A204.1 (cell line): ENCODE data around the gene EPHB1.
"Not testable (repeated sequence)": the region's sequence is repeated elsewhere in the genome, so short reads cannot be mapped to it uniquely, and the experiment has no call there.

Experiments used
- FAIRE-seq: peaks from 2 replicates; lab custom pipeline; 2012; peaks lifted over from hg19 to GRCh38; lab: Jason Lieb, UNC

Gene EPHB1

DNA sequence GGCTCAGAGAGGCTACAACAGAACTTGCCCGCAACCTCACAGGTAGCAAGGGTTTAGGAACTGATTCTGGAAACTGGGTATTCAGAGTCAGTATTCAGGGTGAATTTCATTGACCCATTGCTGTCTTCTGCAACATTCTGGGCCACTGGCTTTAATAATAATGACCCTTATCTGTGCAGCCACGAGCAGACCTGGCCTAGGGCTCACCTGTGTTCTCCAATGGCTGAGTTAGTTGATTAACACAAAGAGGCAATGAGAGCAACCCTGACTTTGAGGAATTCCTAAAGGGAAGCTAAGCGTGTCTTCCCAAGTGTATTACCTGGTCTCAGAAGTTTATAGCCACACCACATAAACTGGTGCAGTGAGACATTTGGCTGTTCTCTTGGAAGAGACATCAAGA is 289.9 kb downstream of the EPHB1 start:
- no peak for FAIRE-seq

GRCh38 chr3:135085652-135086436 is 290.8 kb downstream of the EPHB1 start:
- FAIRE-seq: no peak

DNA sequence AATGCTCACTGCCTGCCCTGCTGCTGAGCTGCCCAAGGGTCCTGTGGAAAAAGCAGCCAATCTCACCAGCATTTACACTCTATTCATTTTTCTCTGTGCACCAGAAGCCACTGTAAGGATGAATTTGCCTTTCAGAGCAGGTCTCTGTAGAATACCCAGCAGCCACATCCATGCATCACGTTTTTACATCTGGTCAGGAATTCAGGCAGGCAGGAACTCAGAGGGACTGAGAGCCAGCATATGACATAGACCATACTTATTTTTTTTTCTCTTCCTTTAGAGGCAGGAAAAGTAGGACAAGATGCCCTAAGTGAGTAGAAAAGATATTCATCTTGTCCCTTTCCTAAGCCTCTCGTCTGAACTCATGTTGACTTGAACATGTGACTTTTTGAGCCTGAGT is 292.7 kb downstream of the EPHB1 start:
- FAIRE-seq: no peak

GRCh38 chr3:135089451-135089850 is 294.4 kb downstream of the EPHB1 start:
- FAIRE-seq: no peak

GRCh38 chr3:135090020-135090717 is 295.1 kb downstream of the EPHB1 start:
- FAIRE-seq: no peak

DNA sequence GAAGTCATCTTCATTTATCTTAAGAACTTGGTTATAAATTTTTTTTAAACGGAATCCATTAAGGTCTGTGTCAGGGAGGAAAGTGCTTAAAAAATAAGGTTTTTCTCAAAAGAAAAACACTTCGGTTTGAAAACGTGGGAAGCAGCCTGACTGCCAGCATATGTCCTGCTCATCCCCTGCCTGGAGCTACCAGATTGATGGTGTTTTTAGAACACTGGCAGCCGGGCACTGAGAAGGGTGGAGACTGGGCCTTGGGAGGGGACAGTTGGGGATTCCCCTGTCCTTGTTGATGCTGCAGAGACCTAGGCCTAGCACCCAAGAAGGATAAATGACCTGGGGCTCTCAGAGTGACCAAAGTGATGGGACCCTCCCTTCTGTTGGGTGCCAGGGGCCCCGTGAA is 296.9 kb downstream of the EPHB1 start:
- FAIRE-seq: no peak

GRCh38 chr3:135093121-135093520 is 298.1 kb downstream of the EPHB1 start:
- no peak for FAIRE-seq

DNA sequence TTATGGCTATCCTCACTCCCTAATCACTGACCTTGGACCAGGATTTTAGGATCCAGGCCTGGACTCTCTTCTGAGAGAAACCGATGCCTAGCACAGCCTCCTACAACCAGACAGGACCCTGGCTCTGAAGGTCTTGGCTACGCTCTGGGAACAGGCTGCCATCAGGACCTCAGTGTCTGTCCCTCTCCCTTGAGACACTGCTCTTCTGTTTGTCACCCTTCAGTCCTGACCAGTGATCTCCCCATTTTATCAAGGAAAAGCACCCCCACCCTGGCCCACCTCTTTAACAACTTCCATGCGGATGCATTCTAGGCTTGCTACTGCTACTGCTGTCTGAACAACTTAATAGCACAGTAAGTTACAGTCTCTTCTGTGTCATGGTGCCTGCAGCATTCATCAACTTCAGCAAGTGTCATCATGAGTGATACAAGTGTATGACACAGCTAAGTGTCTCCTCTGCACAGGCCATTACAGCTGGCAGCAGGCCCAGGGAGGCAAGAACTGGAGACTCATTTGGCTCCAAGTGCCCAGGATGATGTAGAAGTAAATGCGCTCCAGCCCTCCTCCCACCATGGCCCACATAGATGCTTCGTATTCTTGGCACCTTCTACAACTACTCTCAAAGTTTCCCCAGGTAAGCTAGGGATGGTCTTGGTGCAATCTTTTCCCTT is 302.4 kb downstream of the EPHB1 start:
- no peak for FAIRE-seq

DNA sequence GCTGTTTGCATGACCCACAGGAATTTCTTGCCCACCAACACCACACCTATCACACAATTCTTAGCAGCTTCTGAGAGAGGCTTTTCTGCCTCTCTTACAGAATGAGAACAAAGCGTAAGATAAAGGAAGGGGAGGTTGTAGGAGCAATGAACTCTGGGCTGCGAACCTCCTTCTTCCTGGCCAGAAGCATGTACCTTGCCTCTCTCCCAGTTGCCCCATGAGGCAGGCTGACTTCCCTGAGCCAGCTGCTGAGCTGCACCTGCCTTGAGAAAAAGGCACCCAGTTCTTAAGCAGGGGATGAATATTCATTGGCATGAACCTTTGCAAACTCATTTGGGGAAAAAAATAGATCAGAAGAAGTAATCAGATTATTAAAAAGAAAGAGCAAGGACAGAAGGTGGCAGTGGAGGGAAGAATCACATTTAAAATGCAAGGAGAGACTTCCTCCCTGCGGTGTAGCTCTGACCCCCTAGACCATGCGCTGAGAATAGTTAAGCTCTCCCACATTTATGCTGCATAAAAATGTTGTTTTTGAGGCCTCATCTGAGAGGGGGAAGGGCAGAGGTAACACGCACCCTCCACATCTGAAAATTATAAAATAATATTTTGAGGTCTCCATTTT is 304.8 kb downstream of the EPHB1 start:
- FAIRE-seq: no peak

- no peak for FAIRE-seq
Observed at GRCh38 chr3:135100366-135100765, 305.3 kb downstream of the EPHB1 start.

DNA sequence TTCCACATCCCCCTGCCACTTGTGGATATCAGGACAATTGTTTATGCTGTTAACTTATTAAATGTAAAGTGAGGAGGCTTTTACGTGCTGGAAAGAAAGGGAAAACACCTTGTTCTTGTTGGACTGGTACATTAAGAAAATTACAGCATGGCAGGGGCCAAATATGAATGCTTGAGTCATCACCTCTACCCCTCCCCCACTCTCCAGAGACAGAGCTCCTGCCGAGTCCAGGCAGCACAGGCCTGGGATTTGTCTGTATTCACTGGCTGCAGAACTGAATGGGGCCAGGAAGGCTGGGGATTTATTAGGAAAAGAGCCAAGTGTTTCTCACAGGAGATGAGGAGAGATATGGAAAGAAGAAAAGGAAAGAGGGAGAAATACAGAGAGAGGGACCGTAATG is 308.9 kb downstream of the EPHB1 start:
- FAIRE-seq: no peak

GRCh38 chr3:135106445-135106844 is 311.4 kb downstream of the EPHB1 start:
- no peak for FAIRE-seq

DNA sequence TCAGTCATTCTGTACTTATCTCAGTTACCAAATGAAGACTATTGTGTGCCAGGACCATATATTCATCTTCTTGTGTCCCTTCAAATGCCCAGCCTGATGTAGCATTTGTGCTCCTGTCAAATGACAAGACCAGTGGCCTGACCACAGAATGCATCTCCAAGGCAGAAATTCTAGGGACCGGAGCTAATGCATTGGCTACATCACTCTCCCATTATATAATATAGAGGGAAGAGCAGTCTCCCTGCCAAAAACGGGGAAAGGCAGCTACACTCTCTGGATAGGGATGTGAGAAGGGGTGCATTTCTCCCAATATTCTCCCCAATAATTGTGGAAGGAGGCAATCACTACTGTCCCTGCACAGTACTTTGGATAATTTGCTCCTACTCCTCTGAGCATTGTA is 312.0 kb downstream of the EPHB1 start:
- no peak for FAIRE-seq

DNA sequence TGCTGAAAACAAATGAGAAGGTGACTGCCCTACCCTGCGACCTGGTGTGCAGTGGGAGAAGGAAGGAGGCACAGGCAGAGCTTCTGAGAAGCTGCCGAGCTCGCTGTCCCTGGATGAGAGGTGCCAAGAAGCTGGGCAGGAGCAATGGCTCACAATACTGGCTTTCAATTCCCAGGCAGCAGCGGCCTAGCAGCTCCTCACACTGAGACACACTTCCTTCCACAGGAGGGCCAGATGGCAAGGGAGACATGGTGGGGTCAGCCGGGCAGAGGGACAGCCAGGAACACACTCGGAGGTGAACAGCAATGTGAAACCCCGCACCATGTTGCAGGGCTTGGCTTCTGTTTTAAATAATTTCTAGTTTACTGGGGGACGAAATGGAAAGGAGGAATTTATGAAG is 314.6 kb downstream of the EPHB1 start:
- FAIRE-seq: no peak

DNA sequence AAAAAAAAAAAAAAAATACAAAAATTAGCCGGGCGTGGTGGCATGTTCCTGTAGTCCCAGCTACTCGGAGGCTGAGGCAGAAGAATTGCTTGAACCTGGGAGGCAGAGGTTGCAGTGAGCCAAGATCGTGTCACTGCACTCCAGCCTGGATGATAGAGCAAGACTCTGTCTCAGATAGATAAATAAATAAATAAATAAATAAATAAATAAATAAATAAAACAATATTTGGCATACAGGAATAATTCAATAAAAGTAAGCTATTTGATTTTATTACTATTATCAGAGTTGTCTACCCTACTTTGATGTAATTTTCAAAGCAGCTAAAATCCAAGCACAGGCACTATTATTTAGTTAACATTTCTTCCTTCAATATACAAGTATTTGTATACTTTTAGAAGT is 319.5 kb downstream of the EPHB1 start:
- not testable (repeated sequence) for FAIRE-seq

DNA sequence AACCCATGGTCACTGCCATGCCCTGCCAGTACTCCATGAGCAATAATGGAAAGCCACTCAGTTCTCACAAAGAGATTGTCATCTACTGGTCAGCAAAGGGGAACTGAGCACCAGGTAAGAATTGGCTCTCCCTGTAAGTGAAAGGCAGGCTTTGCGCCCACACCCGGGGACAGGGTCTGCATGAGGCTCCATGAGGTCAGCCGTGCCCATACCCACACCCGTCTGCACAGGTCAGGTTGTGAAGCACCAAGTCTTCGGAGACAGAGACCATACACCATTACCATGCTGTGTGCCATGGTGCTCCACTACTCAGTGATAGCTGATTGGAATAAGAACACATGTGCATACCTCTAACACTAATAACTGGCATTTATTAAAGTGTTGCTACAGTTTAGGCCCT is 322.9 kb downstream of the EPHB1 start:
- FAIRE-seq: no peak

- no peak for FAIRE-seq
Observed at GRCh38 chr3:135118792-135119191, 323.7 kb downstream of the EPHB1 start.

- FAIRE-seq: no peak
Observed at GRCh38 chr3:135125171-135125801, 330.2 kb downstream of the EPHB1 start.

DNA sequence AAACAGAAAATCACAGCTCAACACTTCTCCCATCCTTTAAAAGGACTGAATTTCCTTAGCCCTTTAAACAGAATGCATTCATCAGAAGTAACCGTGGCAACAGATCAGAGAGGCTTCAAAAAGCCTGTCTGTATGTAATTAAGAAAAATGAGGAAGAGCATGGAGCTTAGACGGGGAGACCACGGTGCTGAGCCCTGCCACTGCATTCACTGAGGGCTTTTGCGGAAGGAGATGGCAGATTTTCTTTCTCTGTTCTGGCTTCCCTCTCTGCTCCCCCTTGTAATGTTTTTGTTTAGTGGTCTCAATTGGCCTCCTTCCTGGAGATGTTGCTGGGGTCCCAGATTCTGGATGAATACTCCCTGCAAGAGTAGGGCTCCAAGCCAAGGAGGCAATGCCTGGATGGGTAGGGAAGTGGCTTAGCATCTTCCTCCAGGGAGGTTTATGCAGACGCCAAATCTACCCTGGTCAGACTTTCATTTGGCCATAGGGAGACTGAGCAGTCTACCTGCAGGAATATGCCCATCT is 332.9 kb downstream of the EPHB1 start:
- no peak for FAIRE-seq

- no peak for FAIRE-seq
Observed at GRCh38 chr3:135128818-135129217, 333.8 kb downstream of the EPHB1 start.

DNA sequence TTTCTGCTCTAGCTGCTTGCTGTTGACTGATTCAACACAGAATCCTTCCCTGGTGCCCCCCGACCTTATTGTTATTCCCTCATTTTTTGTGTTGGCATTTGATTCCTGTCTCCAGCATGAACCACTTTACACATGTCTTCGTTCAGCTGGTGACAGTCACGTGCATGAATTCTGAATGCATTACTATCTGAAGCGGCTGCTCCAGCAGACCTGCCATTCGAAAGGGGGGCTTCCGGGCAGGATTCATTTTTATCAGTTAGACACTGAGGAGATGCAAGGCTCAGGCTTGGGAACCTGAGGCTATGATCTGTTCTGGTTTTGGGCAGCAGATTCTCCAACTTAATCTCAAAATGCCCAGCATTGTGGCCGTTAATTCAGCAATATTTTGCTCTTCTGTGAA is 336.2 kb downstream of the EPHB1 start:
- no peak for FAIRE-seq
